ENCODE data around the gene SP100.

DNA sequence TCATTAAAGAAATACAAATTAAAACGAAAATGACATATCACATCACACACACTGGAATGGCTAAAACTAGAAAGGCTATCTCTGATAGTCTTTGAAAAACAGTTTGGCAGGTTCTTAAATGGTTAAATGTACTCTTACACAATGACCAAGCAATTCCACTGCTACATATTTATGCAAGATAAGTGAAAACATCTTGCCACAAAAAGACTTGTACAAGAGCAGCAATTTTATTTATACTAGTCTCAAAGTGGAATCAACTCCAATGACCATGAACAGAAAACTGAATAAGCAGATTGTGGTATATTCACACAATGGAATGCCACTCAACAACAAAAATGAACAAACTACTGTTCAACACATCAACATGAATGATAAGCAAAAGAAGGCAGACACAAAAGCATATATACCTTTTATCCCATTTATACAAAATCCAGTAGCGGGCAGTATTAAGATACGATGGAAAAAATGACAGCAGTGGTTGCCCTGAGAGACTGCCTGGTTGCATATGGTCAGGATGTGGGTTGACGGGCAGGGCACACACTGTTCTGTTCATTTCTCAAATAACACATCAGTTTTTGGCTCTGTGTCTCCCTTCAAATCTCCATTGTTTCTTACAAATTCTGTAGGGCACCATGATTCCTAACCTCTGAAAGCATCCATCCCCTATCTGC lies 25.4 kb downstream of the SP100 start:
- TF ChIP-seq CTCF (IDR thresholded peaks at IDR 0.05) (no peak), POLR2A (IDR thresholded peaks at IDR 0.05) (no peak)
